ENCODE results near the gene LRMDA. TPM values are rescaled to one million over a fixed set of nuclear protein-coding genes. Genes with fewer than 3 reads are reported as not detected.

Gene LRMDA
- total and polyA plus RNA-seq, 2 donors (not counting 3 experiments of a cell fraction or from before 2014, with no cell fraction given): 9.7 to 18.0 TPM

- Histone ChIP-seq H3K4me2 (ENCODE audit: insufficient read depth, low read length) (no peak overlapping the region), H3K79me2 (ENCODE audit: control insufficient read depth, insufficient read depth, low read length) (no peaks in the 10 kb centered on the region), H3K9me3 (replicated peaks; ENCODE audit: control insufficient read depth, insufficient read depth, low read length) (no peaks in the 10 kb centered on the region), H3K27me3 (ENCODE audit: control insufficient read depth in 2 of 2, insufficient read depth in 2 of 2, low read length in 2 of 2) (no peaks in the 10 kb centered on the region), H4K20me1 (replicated peaks; ENCODE audit: control insufficient read depth, extremely low read depth, insufficient read depth, low read length) (no peaks in the 10 kb centered on the region), H3K4me3 (replicated peaks in 1 of 3; ENCODE audit: insufficient read depth in 1 of 3, low read depth in 1 of 3, low read length in 3 of 3) (no peak overlapping the region), H3K36me3 (ENCODE audit: control insufficient read depth in 2 of 2, extremely low read depth in 1 of 2, insufficient read depth in 2 of 2, low read length in 2 of 2) (no peaks in the 10 kb centered on the region), H3K27ac (ENCODE audit: insufficient read depth, low read depth, low read length) (no peak overlapping the region), H2AFZ (ENCODE audit: low read depth, low read length) (no peak overlapping the region), H3K9ac (replicated peaks; ENCODE audit: extremely low read depth, insufficient read depth, low read length) (no peak overlapping the region), H3K9me1 (replicated peaks; ENCODE audit: control insufficient read depth, extremely low read depth, insufficient read depth, low read length) (no peaks in the 10 kb centered on the region), H3K4me1 (ENCODE audit: control insufficient read depth, extremely low read depth, insufficient read depth, low read length) (no peaks in the 10 kb centered on the region)
- CTCF ChIA-PET: no interaction called here
- intact Hi-C loops (cut with micrococcal nuclease) (no loop called here), dilution Hi-C loops (cut with MboI; ENCODE audit: extremely low pct_ligation_motif_present, low sequenced_read_pairs) (no loop called here)
- DNase-seq (ENCODE audit: low read depth, low spot score) (no peak), FAIRE-seq (no peak)
- no TSS peak for BruUV-seq (replicated peaks)
- POLR2A ChIA-PET: no interaction called here
- TF ChIP-seq MYC (IDR thresholded peaks at IDR 0.05; ENCODE audit: low read depth, low read length): no peak
Measured at GRCh38 chr10:76198287-76199035, 767.0 kb downstream of the LRMDA start.

GRCh38 chr10:76201962-76202361 is 770.5 kb downstream of the LRMDA start:
- ChIA-PET CTCF (interaction anchor here (0.7 kb wide), 1 partner anchor 11 kb away, joined by 3 read pairs; no protein-coding TSS in a partner anchor), POLR2A (no interaction called here)
- no peak for TF ChIP-seq POLR2A (IDR thresholded peaks at IDR 0.05; ENCODE audit: low read depth, low read length)
- TF ChIP-seq GATA2 (IDR thresholded peaks at IDR 0.05; ENCODE audit: insufficient read depth, insufficient read length, low read depth, low read length): no peak
- TF ChIP-seq POLR2AphosphoS5 (IDR thresholded peaks at IDR 0.05; ENCODE audit: insufficient read depth, low read depth, low read length): no peak
- no peak for TF ChIP-seq MAX (IDR thresholded peaks at IDR 0.05; ENCODE audit: insufficient read depth, insufficient read length)
- TF ChIP-seq FOS (IDR thresholded peaks at IDR 0.05; ENCODE audit: borderline replicate concordance, insufficient read depth, low read length): no peak
- TF ChIP-seq EZH2 (IDR thresholded peaks at IDR 0.05; ENCODE audit: borderline replicate concordance, low read depth, low read length, severe bottlenecking): no peak
- no TSS peak for BruUV-seq (replicated peaks)
- Histone ChIP-seq H3K9me3 (replicated peaks; ENCODE audit: control insufficient read depth, insufficient read depth, low read length) (no peaks in the 10 kb centered on the region), H3K79me2 (ENCODE audit: control insufficient read depth, insufficient read depth, low read length) (no peaks in the 10 kb centered on the region), H3K4me2 (ENCODE audit: insufficient read depth, low read length) (no peak overlapping the region), H3K27ac (ENCODE audit: insufficient read depth, low read depth, low read length) (no peak overlapping the region), H3K36me3 (ENCODE audit: control insufficient read depth in 2 of 2, extremely low read depth in 1 of 2, insufficient read depth in 2 of 2, low read length in 2 of 2) (no peaks in the 10 kb centered on the region), H3K9me1 (replicated peaks; ENCODE audit: control insufficient read depth, extremely low read depth, insufficient read depth, low read length) (no peaks in the 10 kb centered on the region), H3K27me3 (ENCODE audit: control insufficient read depth in 2 of 2, insufficient read depth in 2 of 2, low read length in 2 of 2) (no peaks in the 10 kb centered on the region), H2AFZ (ENCODE audit: low read depth, low read length) (no peak overlapping the region), H3K4me1 (ENCODE audit: control insufficient read depth, extremely low read depth, insufficient read depth, low read length) (no peaks in the 10 kb centered on the region), H3K9ac (replicated peaks; ENCODE audit: extremely low read depth, insufficient read depth, low read length) (no peak overlapping the region), H3K4me3 (replicated peaks in 1 of 3; ENCODE audit: insufficient read depth in 1 of 3, low read depth in 1 of 3, low read length in 3 of 3) (no peak overlapping the region), H4K20me1 (replicated peaks; ENCODE audit: control insufficient read depth, extremely low read depth, insufficient read depth, low read length) (no peaks in the 10 kb centered on the region)
- DNase-seq (ENCODE audit: low read depth, low spot score) (no peak), FAIRE-seq (no peak)
- intact Hi-C loops (cut with micrococcal nuclease): no loop called here
- dilution Hi-C loops (cut with MboI; ENCODE audit: extremely low pct_ligation_motif_present, low sequenced_read_pairs): no loop called here
